HFF-Myc (cell line): ENCODE results near the gene COL4A4.

Experiments used
- DNase-seq: peaks from one replicate; pipeline ENCODE4 v3.0.0-alpha.2; 2011; ENCODE audit warnings: low read depth; ENCODE audit errors: extremely low read depth
- H3K4me3 ChIP-seq: replicated peaks from 2 replicates; pipeline ENCODE4 v1.5.1; 2011; ENCODE audit warnings: low read depth, mild to moderate bottlenecking, control low read depth, low read length
- CTCF ChIP-seq: IDR thresholded peaks from 2 replicates; pipeline ENCODE4 v1.5.1; 2012; ENCODE audit warnings: mild to moderate bottlenecking, low read depth, low read length, control low read depth; ENCODE audit errors: missing control alignments

The COL4A4 gene

GRCh38 chr2:227118353-227118752 is 45.7 kb downstream of the COL4A4 start:
- DNase-seq, result no peak
- no peak overlapping the region for H3K4me3 ChIP-seq
- no peak for TF ChIP-seq CTCF

- TF ChIP-seq CTCF, result no peak
- no peak overlapping the region for H3K4me3 ChIP-seq
- DNase-seq, result no peak
These were observed 46.2 kb downstream of the COL4A4 start for GRCh38 chr2:227117852-227118251.

GRCh38 chr2:227117027-227117426 is 47.0 kb downstream of the COL4A4 start:
- no peak for DNase-seq
- no peak for TF ChIP-seq CTCF

GRCh38 chr2:227115761-227116160 is 48.2 kb downstream of the COL4A4 start:
- no peak overlapping the region for H3K4me3 ChIP-seq
- DNase-seq, result peak; percentile 42
- TF ChIP-seq CTCF, result no peak

More at GRCh38 chr2:227117027-227117426, 47.0 kb downstream of the COL4A4 start:
- H3K4me3 ChIP-seq, result no peak overlapping the region

GRCh38 chr2:227106845-227107759 is 56.9 kb downstream of the COL4A4 start:
- H3K4me3 ChIP-seq, result no peak overlapping the region
- peak; percentile 86 for TF ChIP-seq CTCF
- peak; percentile 27 for DNase-seq

GRCh38 chr2:227103583-227103982 is 60.4 kb downstream of the COL4A4 start:
- no peak for DNase-seq
- H3K4me3 ChIP-seq, result no peak overlapping the region
- no peak for TF ChIP-seq CTCF
